ENCODE results near the gene TTC28.
"Not testable (repeated sequence)": the region's sequence is repeated elsewhere in the genome, so short reads cannot be mapped to it uniquely, and the experiment has no call there.

Gene TTC28

GRCh38 chr22:28679611-28680287 is at the start of gene TTC28:
Gene TTC28, minus strand, starts transcription at chr22:28679840. Its CDS starts 117 bp downstream, at chr22:28679723.
- H3K4me1 ChIP-seq (ENCODE audit: control insufficient read depth in 1 of 2, insufficient read depth in 2 of 2, low read length in 2 of 2); H3K36me3 ChIP-seq (ENCODE audit: control insufficient read depth in 1 of 2, insufficient read depth in 2 of 2, low read length in 2 of 2); H3K9me3 ChIP-seq (ENCODE audit: control insufficient read depth in 1 of 2, low read length in 2 of 2); H3K27me3 ChIP-seq (ENCODE audit: low read depth, low read length); H3K27ac ChIP-seq (ENCODE audit: low read length): not testable (repeated sequence)
- H3K4me3 ChIP-seq (ENCODE audit: low read depth in 1 of 2, low read length in 2 of 2) = peak within 1 kb of the TSS; percentile 63 to 77

GRCh38 chr22:28728621-28729313 is 49.1 kb upstream of the TTC28 start:
- Histone ChIP-seq H3K4me3 (ENCODE audit: low read depth in 1 of 2, low read length in 2 of 2) (no peak overlapping the region), H3K9me3 (ENCODE audit: control insufficient read depth in 1 of 2, low read length in 2 of 2) (no peaks in the 10 kb centered on the region), H3K27ac (ENCODE audit: low read length) (no peak overlapping the region), H3K27me3 (ENCODE audit: low read depth, low read length) (no peaks in the 10 kb centered on the region), H3K36me3 (ENCODE audit: control insufficient read depth in 1 of 2, insufficient read depth in 2 of 2, low read length in 2 of 2) (no peaks in the 10 kb centered on the region), H3K4me1 (ENCODE audit: control insufficient read depth in 1 of 2, insufficient read depth in 2 of 2, low read length in 2 of 2) (no peaks in the 10 kb centered on the region)

- Histone ChIP-seq H3K27ac (ENCODE audit: low read length) (no peak overlapping the region), H3K27me3 (ENCODE audit: low read depth, low read length) (no peaks in the 10 kb centered on the region), H3K36me3 (ENCODE audit: control insufficient read depth in 1 of 2, insufficient read depth in 2 of 2, low read length in 2 of 2) (no peaks in the 10 kb centered on the region), H3K4me3 (ENCODE audit: low read depth in 1 of 2, low read length in 2 of 2) (no peak overlapping the region), H3K4me1 (ENCODE audit: control insufficient read depth in 1 of 2, insufficient read depth in 2 of 2, low read length in 2 of 2) (no peaks in the 10 kb centered on the region), H3K9me3 (ENCODE audit: control insufficient read depth in 1 of 2, low read length in 2 of 2) (no peaks in the 10 kb centered on the region)
These were observed 48.4 kb upstream of the TTC28 start for GRCh38 chr22:28728002-28728401.

GRCh38 chr22:28718044-28718443 is 38.4 kb upstream of the TTC28 start:
- peaks cover 0 to 3% of the 10 kb centered on the region in 2 donors for H3K36me3 ChIP-seq (ENCODE audit: control insufficient read depth in 1 of 2, insufficient read depth in 2 of 2, low read length in 2 of 2)
- H3K4me3 ChIP-seq (ENCODE audit: low read depth in 1 of 2, low read length in 2 of 2) = no peak overlapping the region
- H3K9me3 ChIP-seq (ENCODE audit: control insufficient read depth in 1 of 2, low read length in 2 of 2) = no peaks in the 10 kb centered on the region
- H3K4me1 ChIP-seq (ENCODE audit: control insufficient read depth in 1 of 2, insufficient read depth in 2 of 2, low read length in 2 of 2) = no peaks in the 10 kb centered on the region
- no peaks in the 10 kb centered on the region for H3K27me3 ChIP-seq (ENCODE audit: low read depth, low read length)
- no peak overlapping the region for H3K27ac ChIP-seq (ENCODE audit: low read length)

GRCh38 chr22:28716686-28717085 is 37.0 kb upstream of the TTC28 start:
- Histone ChIP-seq H3K4me1 (ENCODE audit: control insufficient read depth in 1 of 2, insufficient read depth in 2 of 2, low read length in 2 of 2) (no peaks in the 10 kb centered on the region), H3K9me3 (ENCODE audit: control insufficient read depth in 1 of 2, low read length in 2 of 2) (no peaks in the 10 kb centered on the region), H3K36me3 (ENCODE audit: control insufficient read depth in 1 of 2, insufficient read depth in 2 of 2, low read length in 2 of 2) (peaks cover 3% of the 10 kb centered on the region in 2 donors), H3K27me3 (ENCODE audit: low read depth, low read length) (no peaks in the 10 kb centered on the region), H3K27ac (ENCODE audit: low read length) (no peak overlapping the region), H3K4me3 (ENCODE audit: low read depth in 1 of 2, low read length in 2 of 2) (no peak overlapping the region)

GRCh38 chr22:28715611-28716010 is 36.0 kb upstream of the TTC28 start:
- Histone ChIP-seq H3K4me3 (ENCODE audit: low read depth in 1 of 2, low read length in 2 of 2) (no peak overlapping the region), H3K4me1 (ENCODE audit: control insufficient read depth in 1 of 2, insufficient read depth in 2 of 2, low read length in 2 of 2) (no peaks in the 10 kb centered on the region), H3K27ac (ENCODE audit: low read length) (no peak overlapping the region), H3K9me3 (ENCODE audit: control insufficient read depth in 1 of 2, low read length in 2 of 2) (no peaks in the 10 kb centered on the region), H3K36me3 (ENCODE audit: control insufficient read depth in 1 of 2, insufficient read depth in 2 of 2, low read length in 2 of 2) (peaks cover 3% of the 10 kb centered on the region in 2 donors), H3K27me3 (ENCODE audit: low read depth, low read length) (no peaks in the 10 kb centered on the region)

- H3K4me1 ChIP-seq (ENCODE audit: control insufficient read depth in 1 of 2, insufficient read depth in 2 of 2, low read length in 2 of 2) = no peaks in the 10 kb centered on the region
- H3K4me3 ChIP-seq (ENCODE audit: low read depth in 1 of 2, low read length in 2 of 2) = no peak overlapping the region
- no peaks in the 10 kb centered on the region for H3K27me3 ChIP-seq (ENCODE audit: low read depth, low read length)
- H3K9me3 ChIP-seq (ENCODE audit: control insufficient read depth in 1 of 2, low read length in 2 of 2) = no peaks in the 10 kb centered on the region
- H3K36me3 ChIP-seq (ENCODE audit: control insufficient read depth in 1 of 2, insufficient read depth in 2 of 2, low read length in 2 of 2) = peaks cover 3% of the 10 kb centered on the region in 2 donors
- H3K27ac ChIP-seq (ENCODE audit: low read length) = no peak overlapping the region
These were observed 34.5 kb upstream of the TTC28 start for GRCh38 chr22:28714043-28714628.

- H3K4me3 ChIP-seq (ENCODE audit: low read depth in 1 of 2, low read length in 2 of 2) = no peak overlapping the region
- peak overlapping the region; percentile 36 for H3K27ac ChIP-seq (ENCODE audit: low read length)
- peaks cover 3% of the 10 kb centered on the region in 2 donors for H3K36me3 ChIP-seq (ENCODE audit: control insufficient read depth in 1 of 2, insufficient read depth in 2 of 2, low read length in 2 of 2)
- no peaks in the 10 kb centered on the region for H3K27me3 ChIP-seq (ENCODE audit: low read depth, low read length)
- H3K9me3 ChIP-seq (ENCODE audit: control insufficient read depth in 1 of 2, low read length in 2 of 2) = no peaks in the 10 kb centered on the region
- no peaks in the 10 kb centered on the region for H3K4me1 ChIP-seq (ENCODE audit: control insufficient read depth in 1 of 2, insufficient read depth in 2 of 2, low read length in 2 of 2)
These were observed 32.5 kb upstream of the TTC28 start for GRCh38 chr22:28711820-28712777.

GRCh38 chr22:28711341-28711740 is 31.7 kb upstream of the TTC28 start:
- no peak overlapping the region for H3K4me3 ChIP-seq (ENCODE audit: low read depth in 1 of 2, low read length in 2 of 2)
- no peaks in the 10 kb centered on the region for H3K27me3 ChIP-seq (ENCODE audit: low read depth, low read length)
- H3K4me1 ChIP-seq (ENCODE audit: control insufficient read depth in 1 of 2, insufficient read depth in 2 of 2, low read length in 2 of 2) = no peaks in the 10 kb centered on the region
- peak overlapping the region; percentile 36 for H3K27ac ChIP-seq (ENCODE audit: low read length)
- H3K36me3 ChIP-seq (ENCODE audit: control insufficient read depth in 1 of 2, insufficient read depth in 2 of 2, low read length in 2 of 2) = peaks cover 3% of the 10 kb centered on the region in 2 donors
- no peaks in the 10 kb centered on the region for H3K9me3 ChIP-seq (ENCODE audit: control insufficient read depth in 1 of 2, low read length in 2 of 2)

GRCh38 chr22:28710576-28711191 is 31.0 kb upstream of the TTC28 start:
- Histone ChIP-seq H3K9me3 (ENCODE audit: control insufficient read depth in 1 of 2, low read length in 2 of 2) (no peaks in the 10 kb centered on the region), H3K4me1 (ENCODE audit: control insufficient read depth in 1 of 2, insufficient read depth in 2 of 2, low read length in 2 of 2) (no peaks in the 10 kb centered on the region), H3K36me3 (ENCODE audit: control insufficient read depth in 1 of 2, insufficient read depth in 2 of 2, low read length in 2 of 2) (peaks cover 3% of the 10 kb centered on the region in 2 donors), H3K27me3 (ENCODE audit: low read depth, low read length) (no peaks in the 10 kb centered on the region), H3K4me3 (ENCODE audit: low read depth in 1 of 2, low read length in 2 of 2) (no peak overlapping the region), H3K27ac (ENCODE audit: low read length) (peak overlapping the region; percentile 86)

Measured in muscle layer of duodenum (tissue), 2 donors.